Thoracic aorta (tissue), 2 donors: Measurements from ENCODE around the gene NSA2. TPM values are rescaled to one million over a fixed set of nuclear protein-coding genes. Genes with fewer than 3 reads are reported as not detected.
"Not testable (repeated sequence)": the region's sequence is repeated elsewhere in the genome, so short reads cannot be mapped to it uniquely, and the experiment has no call there.

Source experiments
- ATAC-seq: fragments of 150-250 bp; one replicate; pipeline ENCODE4 v1.8.0; 2017; ENCODE audit warnings: low read depth; ENCODE audit not compliant: insufficient number of reproducible peaks, low FRiP score
- DNase-seq: peaks from one replicate; pipeline ENCODE4 v3.0.0-alpha.2; 2020; ENCODE audit warnings: low spot score
- H3K27ac ChIP-seq, 2 donors: fragments of 200-600 bp; sonication (generic); 1 replicate in 1 of 2; 2 replicates in 1 of 2; pipeline ENCODE4 v1.5.1; 2016; ENCODE audit warnings: mild to moderate bottlenecking in 2 of 2, moderate library complexity in 2 of 2
- H3K27me3 ChIP-seq: fragments of 200-600 bp; sonication (generic); replicated peaks from 2 replicates; pipeline ENCODE4 v1.6.0; 2016; ENCODE audit warnings: mild to moderate bottlenecking; ENCODE audit not compliant: insufficient read depth
- H3K36me3 ChIP-seq: fragments of 200-600 bp; sonication (generic); one replicate; pipeline ENCODE4 v1.5.1; 2016
- H3K4me1 ChIP-seq, 2 donors: fragments of 200-600 bp; sonication (generic); 1 replicate in 1 of 2; 2 replicates in 1 of 2; pipeline versions ENCODE4 v1.5.1 to v1.6.0; 2016; ENCODE audit warnings: low read depth in 2 of 2, mild to moderate bottlenecking in 1 of 2; ENCODE audit not compliant: control insufficient read depth in 1 of 2
- H3K4me3 ChIP-seq: fragments of 200-600 bp; sonication (generic); 2 replicates; pipeline ENCODE4 v1.5.1; 2016; ENCODE audit warnings: mild to moderate bottlenecking
- H3K9me3 ChIP-seq: fragments of 200-600 bp; sonication (generic); 2 replicates; pipeline ENCODE4 v1.5.1; 2016
- CTCF ChIP-seq: fragments of 200-600 bp; sonication (generic); IDR thresholded peaks from one replicate; pipeline ENCODE4 v1.5.1; 2019; ENCODE audit warnings: antibody characterized with exemption
- total RNA-seq, 2 donors: library from RNA; depleted of rRNA; stranded (reverse); fragments of >200 nt; gene quantifications; one replicate each; pipeline versions ENCODE4 v1.1.0 to v1.2.3, GENCODE V29; 2016

Gene NSA2
- total RNA-seq, 2 donors from 2014 or later = 58.9 to 76.1 TPM

GRCh38 chr5:74786851-74787250, 19.8 kb downstream of the NSA2 start:
- Histone ChIP-seq H3K9me3 (no peaks in the 10 kb centered on the region), H3K36me3 (no peaks in the 10 kb centered on the region), H3K4me1 (no peaks in the 10 kb centered on the region), H3K4me3 (no peak overlapping the region), H3K27ac (no peak overlapping the region), H3K27me3 (no peaks in the 10 kb centered on the region)
- no peak for TF ChIP-seq CTCF
- DNase-seq (no peak), ATAC-seq (no peak)

GRCh38 chr5:74787424-74787823, 20.4 kb downstream of the NSA2 start:
- H3K36me3 ChIP-seq = no peaks in the 10 kb centered on the region
- no peaks in the 10 kb centered on the region for H3K4me1 ChIP-seq
- DNase-seq (no peak), ATAC-seq (no peak)
- H3K4me3 ChIP-seq = no peak overlapping the region
- no peak overlapping the region for H3K27ac ChIP-seq
- TF ChIP-seq CTCF = no peak
- no peaks in the 10 kb centered on the region for H3K27me3 ChIP-seq
- no peaks in the 10 kb centered on the region for H3K9me3 ChIP-seq

GRCh38 chr5:74791669-74792068, 24.6 kb downstream of the NSA2 start:
- not testable (repeated sequence) for H3K36me3 ChIP-seq, H3K9me3 ChIP-seq, H3K27me3 ChIP-seq, H3K4me1 ChIP-seq, H3K4me3 ChIP-seq, ATAC-seq, H3K27ac ChIP-seq, DNase-seq

GRCh38 chr5:74798977-74799911, 32.2 kb downstream of the NSA2 start:
- no peak overlapping the region for H3K4me3 ChIP-seq
- H3K27me3 ChIP-seq = no peaks in the 10 kb centered on the region
- no peak for TF ChIP-seq CTCF
- no peaks in the 10 kb centered on the region for H3K9me3 ChIP-seq
- DNase-seq = no peak
- ATAC-seq = no peak
- no peaks in the 10 kb centered on the region for H3K36me3 ChIP-seq
- H3K4me1 ChIP-seq = no peaks in the 10 kb centered on the region
- H3K27ac ChIP-seq = no peak overlapping the region

GRCh38 chr5:74801197-74801596, 34.1 kb downstream of the NSA2 start:
- no peak for ATAC-seq

More at GRCh38 chr5:74801197-74801596, 34.1 kb downstream of the NSA2 start:
- Histone ChIP-seq H3K9me3 (no peaks in the 10 kb centered on the region), H3K4me1 (no peaks in the 10 kb centered on the region), H3K27ac (no peak overlapping the region), H3K27me3 (no peaks in the 10 kb centered on the region), H3K4me3 (no peak overlapping the region), H3K36me3 (no peaks in the 10 kb centered on the region)
- no peak for DNase-seq
- no peak for TF ChIP-seq CTCF
